GM10266 (cell line): Measurements from ENCODE around the gene RAB11FIP3.
"Not testable (repeated sequence)": the region's sequence is repeated elsewhere in the genome, so short reads cannot be mapped to it uniquely, and the experiment has no call there.

Source experiments
- DNase-seq: peaks from one replicate; pipeline ENCODE4 v3.0.0; 2012; ENCODE audit errors: extremely low spot score
- CTCF ChIP-seq: IDR thresholded peaks from 2 replicates; pipeline ENCODE4 v1.5.1; 2012; ENCODE audit warnings: mild to moderate bottlenecking, low read depth; ENCODE audit not compliant: control insufficient read depth, insufficient read depth; ENCODE audit errors: missing control alignments

The RAB11FIP3 gene

GRCh38 chr16:404971-405486 lies 20.4 kb upstream of the RAB11FIP3 start:
- TF ChIP-seq CTCF, result no peak
- DNase-seq, result no peak

GRCh38 chr16:405548-406506 lies 19.6 kb upstream of the RAB11FIP3 start:
- DNase-seq, result no peak
- no peak for TF ChIP-seq CTCF

GRCh38 chr16:407253-407652 lies 18.2 kb upstream of the RAB11FIP3 start:
- no peak for TF ChIP-seq CTCF
- no peak for DNase-seq

GRCh38 chr16:410516-411178 lies 14.8 kb upstream of the RAB11FIP3 start:
- peak; percentile 3 for DNase-seq
- TF ChIP-seq CTCF, result no peak

- DNase-seq, result peak; percentile 6
- TF ChIP-seq CTCF, result no peak
Observed at GRCh38 chr16:411576-412265, 13.7 kb upstream of the RAB11FIP3 start.

GRCh38 chr16:414395-415169 lies 10.9 kb upstream of the RAB11FIP3 start:
- DNase-seq, result peak; percentile 9

GRCh38 chr16:415170-415498 lies 10.3 kb upstream of the RAB11FIP3 start:
- not testable (repeated sequence) for DNase-seq

More at GRCh38 chr16:414395-415169, 10.9 kb upstream of the RAB11FIP3 start:
- no peak for TF ChIP-seq CTCF

- DNase-seq, result not testable (repeated sequence)
Observed at GRCh38 chr16:422179-422578, 3.3 kb upstream of the RAB11FIP3 start.
